H1 (cell line): ENCODE data around the gene CRB2. TPM values are rescaled to one million over a fixed set of nuclear protein-coding genes. Genes with fewer than 3 reads are reported as not detected.

Experiments
- CTCF ChIA-PET: fragments of 300-600 bp; sonication (Branson Sonifier 250); formaldehyde crosslinking; loops from one replicate; lab custom pipeline; 2021; ENCODE audit not compliant: partially characterized antibody; lab: Charles Lee
- POLR2A ChIA-PET: fragments of 300-600 bp; sonication (Branson Sonifier 250); formaldehyde crosslinking; loops from one replicate; lab custom pipeline; 2021; ENCODE audit warnings: inconsistent platforms; ENCODE audit not compliant: partially characterized antibody; lab: Charles Lee
- DNase-seq, 2 experiments: peaks; one replicate each; pipeline versions ENCODE4 v3.0.0 to v3.0.0-alpha.2; 2010 to 2022; ENCODE audit warnings: low spot score in 2 of 2, low read depth in 1 of 2, mixed read lengths in 1 of 2
- FAIRE-seq: peaks from 2 replicates; lab custom pipeline; 2011; peaks lifted over from hg19 to GRCh38; lab: Jason Lieb, UNC
- H2AFZ ChIP-seq: 2 replicates; pipeline ENCODE4 v1.8.1; 2012; ENCODE audit warnings: low read length, inconsistent platforms
- H2AK5ac ChIP-seq: 2 replicates; pipeline ENCODE4 v1.6.1; 2013; ENCODE audit warnings: low read depth, low read length
- H2BK120ac ChIP-seq: replicated peaks from 2 replicates; pipeline ENCODE3; 2013; ENCODE audit warnings: low read depth, low read length, inconsistent platforms
- H2BK12ac ChIP-seq: 2 replicates; pipeline ENCODE4 v1.6.1; 2013; ENCODE audit warnings: low read depth, low read length
- H2BK15ac ChIP-seq: 2 replicates; pipeline ENCODE4 v1.6.1; 2013; ENCODE audit warnings: low read length
- H2BK20ac ChIP-seq: 2 replicates; pipeline ENCODE4 v1.6.1; 2013; ENCODE audit warnings: low read length
- H2BK5ac ChIP-seq: 2 replicates; pipeline ENCODE4 v1.6.1; 2013; ENCODE audit warnings: low read depth, low read length
- H3K14ac ChIP-seq: 2 replicates; pipeline ENCODE4 v1.6.1; 2013; ENCODE audit warnings: inconsistent platforms; ENCODE audit not compliant: insufficient read length
- H3K18ac ChIP-seq: 2 replicates; pipeline ENCODE4 v1.6.1; 2013; ENCODE audit warnings: low read length; ENCODE audit errors: extremely low read depth
- H3K23ac ChIP-seq: 2 replicates; pipeline ENCODE4 v1.6.1; 2013; ENCODE audit warnings: inconsistent platforms; ENCODE audit not compliant: insufficient read length
- H3K23me2 ChIP-seq: 2 replicates; pipeline ENCODE4 v1.6.1; 2013; ENCODE audit warnings: low read depth, low read length
- H3K27ac ChIP-seq: 2 replicates; pipeline ENCODE4 v1.6.1; 2011; ENCODE audit warnings: low read depth, low read length, inconsistent platforms
- H3K27me3 ChIP-seq, 4 experiments: replicated peaks in 1 of 4; 1 replicate in 1 of 4; 2 replicates in 3 of 4; pipeline versions ENCODE4 v1.6.1 to v1.8.1; 2011 to 2013; ENCODE audit warnings: low read length in 3 of 4, mild to moderate bottlenecking in 3 of 4, inconsistent platforms in 2 of 4, mixed read lengths in 2 of 4, moderate library complexity in 1 of 4; ENCODE audit not compliant: control insufficient read depth in 3 of 4, insufficient read depth in 3 of 4; ENCODE audit errors: extremely low read depth in 1 of 4
- H3K36me3 ChIP-seq, 4 experiments: 2 replicates each; pipeline versions ENCODE4 v1.6.1 to v1.8.1; 2011 to 2013; ENCODE audit warnings: mild to moderate bottlenecking in 4 of 4, low read length in 3 of 4, moderate library complexity in 2 of 4, control low read depth in 1 of 4, inconsistent platforms in 1 of 4; ENCODE audit not compliant: insufficient read depth in 4 of 4, control insufficient read depth in 2 of 4
- H3K4ac ChIP-seq: replicated peaks from 2 replicates; pipeline ENCODE3; 2013; ENCODE audit warnings: low read length, low read depth, mixed read lengths, inconsistent platforms; ENCODE audit not compliant: insufficient read length
- H3K4me1 ChIP-seq, 4 experiments: replicated peaks in 1 of 4; 1 replicate in 1 of 4; 2 replicates in 3 of 4; pipeline versions ENCODE4 v1.6.1 to v1.8.1; 2011 to 2013; ENCODE audit warnings: low read length in 3 of 4, inconsistent platforms in 2 of 4, mixed read lengths in 1 of 4; ENCODE audit not compliant: insufficient read depth in 4 of 4, control insufficient read depth in 3 of 4
- H3K4me2 ChIP-seq, 2 experiments: 2 replicates each; pipeline versions ENCODE4 v1.6.1 to v1.8.1; 2011 to 2013; ENCODE audit warnings: low read depth in 2 of 2, low read length in 2 of 2, control low read depth in 1 of 2, inconsistent platforms in 1 of 2, mild to moderate bottlenecking in 1 of 2; ENCODE audit not compliant: insufficient read depth in 1 of 2
- H3K4me3 ChIP-seq, 4 experiments: fragments of 200-600, 300-600 bp in 1 of 4; sonication (generic), shearing (Covaris generic), sonication (Bioruptor Twin) in 1 of 4; 2 replicates each; pipeline versions ENCODE4 v1.5.1 to v1.8.1; 2011 to 2016; ENCODE audit warnings: low read length in 4 of 4, low read depth in 3 of 4, control low read depth in 2 of 4, inconsistent platforms in 2 of 4, mild to moderate bottlenecking in 2 of 4, mixed read lengths in 1 of 4, moderate library complexity in 1 of 4; ENCODE audit not compliant: insufficient read depth in 2 of 4; ENCODE audit errors: extremely low read depth in 1 of 4
- H3K56ac ChIP-seq: replicated peaks from 2 replicates; pipeline ENCODE3; 2013; ENCODE audit warnings: low read depth, mild to moderate bottlenecking, mixed read lengths, low read length, inconsistent platforms; ENCODE audit not compliant: insufficient read length
- H3K79me1 ChIP-seq: 2 replicates; pipeline ENCODE4 v1.6.1; 2013; ENCODE audit warnings: low read depth, low read length, control low read depth
- H3K79me2 ChIP-seq, 2 experiments: 2 replicates each; pipeline versions ENCODE4 v1.6.1 to v1.8.1; 2012 to 2013; ENCODE audit warnings: low read length in 2 of 2, mild to moderate bottlenecking in 2 of 2, inconsistent platforms in 1 of 2; ENCODE audit not compliant: insufficient read depth in 2 of 2, control insufficient read depth in 1 of 2
- H3K9ac ChIP-seq, 4 experiments: replicated peaks in 1 of 4; 1 replicate in 1 of 4; 2 replicates in 3 of 4; pipeline versions ENCODE4 v1.6.1 to v1.8.1; 2011 to 2013; ENCODE audit warnings: low read depth in 3 of 4, low read length in 3 of 4, control low read depth in 2 of 4, mild to moderate bottlenecking in 2 of 4, moderate library complexity in 2 of 4, inconsistent platforms in 1 of 4; ENCODE audit errors: extremely low read depth in 1 of 4
- H3K9me3 ChIP-seq, 2 experiments: 2 replicates each; pipeline versions ENCODE4 v1.6.1 to v1.8.1; 2012 to 2013; ENCODE audit warnings: mild to moderate bottlenecking in 2 of 2, moderate library complexity in 2 of 2, control low read depth in 1 of 2, inconsistent platforms in 1 of 2, low read depth in 1 of 2, low read length in 1 of 2, mixed read lengths in 1 of 2; ENCODE audit not compliant: insufficient read depth in 2 of 2
- H4K20me1 ChIP-seq, 2 experiments: replicated peaks in 1 of 2; 2 replicates each; pipeline versions ENCODE3 to v1.8.1; 2011 to 2013; ENCODE audit warnings: inconsistent platforms in 2 of 2, low read length in 2 of 2, mild to moderate bottlenecking in 1 of 2; ENCODE audit not compliant: insufficient read depth in 2 of 2, control insufficient read depth in 1 of 2
- H4K5ac ChIP-seq: 2 replicates; pipeline ENCODE4 v1.6.1; 2013; ENCODE audit warnings: low read length, low read depth, mixed read lengths, inconsistent platforms; ENCODE audit not compliant: insufficient read length
- H4K8ac ChIP-seq: 2 replicates; pipeline ENCODE4 v1.8.0; 2013; ENCODE audit warnings: mild to moderate bottlenecking, moderate library complexity, low read length, inconsistent platforms; ENCODE audit not compliant: insufficient read depth; ENCODE audit errors: extremely low read depth
- H4K91ac ChIP-seq: replicated peaks from 2 replicates; pipeline ENCODE3; 2013; ENCODE audit warnings: low read length, mixed read lengths, inconsistent platforms; ENCODE audit not compliant: insufficient read length
- BRCA1 ChIP-seq: IDR thresholded peaks from 2 replicates; pipeline ENCODE4 v1.6.1; 2012; ENCODE audit warnings: low read depth, low read length, improper control_type of control experiment
- CBX8 ChIP-seq: fragments of 300-800, 300-1000 bp; sonication (generic); IDR thresholded peaks from 2 replicates; pipeline ENCODE4 v1.7.1; 2016; ENCODE audit warnings: low read depth, low read length, borderline replicate concordance
- CTBP2 ChIP-seq: IDR thresholded peaks from 2 replicates; pipeline ENCODE4 v1.7.0; 2011; ENCODE audit warnings: borderline replicate concordance, mild to moderate bottlenecking, moderate library complexity, mixed read lengths, low read length; ENCODE audit not compliant: insufficient read depth, insufficient read length
- EZH2 ChIP-seq: fragments of 200-600 bp; sonication (generic); IDR thresholded peaks from 2 replicates; pipeline ENCODE4 v1.7.1; 2012; ENCODE audit warnings: low read depth, mild to moderate bottlenecking, moderate library complexity, low read length, inconsistent platforms; ENCODE audit not compliant: severe bottlenecking
- JUN ChIP-seq: IDR thresholded peaks from 2 replicates; pipeline ENCODE4 v1.6.1; 2011; ENCODE audit warnings: low read depth, mild to moderate bottlenecking, improper control_type of control experiment, low read length
- MAFK ChIP-seq: IDR thresholded peaks from 2 replicates; pipeline ENCODE4 v1.6.1; 2012; ENCODE audit warnings: low read depth, mild to moderate bottlenecking, improper control_type of control experiment, low read length
- RBBP5 ChIP-seq: IDR thresholded peaks from 2 replicates; pipeline ENCODE4 v1.7.1; 2012; ENCODE audit warnings: low read depth, mild to moderate bottlenecking, inconsistent platforms, low read length, moderate library complexity, borderline replicate concordance
- USF2 ChIP-seq: IDR thresholded peaks from 2 replicates; pipeline ENCODE4 v1.6.1; 2011; ENCODE audit warnings: low read length, improper control_type of control experiment
- WGBS, 2 experiments: shearing (Covaris generic) in 1 of 2; methylation state at CpG; one replicate each; pipeline versions ENCODE4 v1.1.6 to v1.1.7; 2013 to 2015; ENCODE audit warnings: low lambda C conversion rate in 2 of 2, mixed read lengths in 2 of 2, inconsistent platforms in 1 of 2, low coverage in 1 of 2, missing lambda C conversion rate in 1 of 2; ENCODE audit not compliant: insufficient replicate concordance in 2 of 2, insufficient coverage in 1 of 2, insufficient read length in 1 of 2; ENCODE audit errors: extremely low coverage in 1 of 2, missing lambda C conversion rate in 1 of 2; 5-methylcytosine and 5-hydroxymethylcytosine counted together
- polyA plus RNA-seq, 7 experiments: library from polyadenylated mRNA; depleted of rRNA in 3 of 7; stranded (reverse) in 5 of 7; unstranded in 2 of 7; fragments of >200 nt in 5 of 7; fragments of 200-250 nt in 2 of 7; gene quantifications; 1 replicate in 5 of 7; 2 replicates in 1 of 7; 4 replicates in 1 of 7; pipeline versions ENCODE4 v1.2.1 to v1.2.3, GENCODE V29; 2011 to 2013; ENCODE audit warnings: missing spikeins in 2 of 7, mixed read lengths in 2 of 7
- total RNA-seq: library from RNA; stranded (reverse); fragmentation: NEBNext Ultra II Directional; extraction: Animal tissue kit (Norgen Biotek cat#: 25700); gene quantifications from 2 replicates; pipeline ENCODE4 v1.2.1, GENCODE V29; 2021

The CRB2 gene
- total and polyA plus RNA-seq, 2 of the 8 experiments (the other 6 are each of a cell fraction or from before 2014, with no cell fraction given), result 4.0 to 8.4 TPM

GRCh38 chr9:123414936-123415930 is 59.2 kb downstream of the CRB2 start:
- Histone ChIP-seq H3K4me1 (peaks cover 0 to 7% (median 2%) of the 10 kb centered on the region in 4 experiments; a peak in 4 of 7 replicates), H3K23ac (no peak overlapping the region), H2AFZ (no peak overlapping the region), H3K79me2 (no peaks in the 10 kb centered on the region), H3K27ac (no peak overlapping the region), H3K18ac (no peak overlapping the region), H3K23me2 (no peaks in the 10 kb centered on the region), H3K56ac (no peak overlapping the region), H3K14ac (no peak overlapping the region), H2BK12ac (no peak overlapping the region), H3K79me1 (no peaks in the 10 kb centered on the region), H3K9ac (no peak overlapping the region), H2BK5ac (no peak overlapping the region), H2BK120ac (no peak overlapping the region), H3K4me2 (no peak overlapping the region), H3K4ac (no peak overlapping the region), H3K27me3 (no peaks in the 10 kb centered on the region), H2BK20ac (no peak overlapping the region; the same call in 1 of the 2 replicates), H4K20me1 (no peaks in the 10 kb centered on the region), H2AK5ac (0 out of 2 replicates have a peak overlapping the region, but pooled peaks have one; percentile 20), H4K91ac (no peak overlapping the region), H4K5ac (no peak overlapping the region), H4K8ac (no peak overlapping the region), H3K4me3 (no peak overlapping the region), H2BK15ac (no peak overlapping the region), H3K36me3 (no peaks in the 10 kb centered on the region), H3K9me3 (no peaks in the 10 kb centered on the region)
- FAIRE-seq (no peak), DNase-seq (no peak)
- ChIA-PET CTCF (interaction anchor here (0.9 to 2.8 kb wide), 10 partner anchors 8 to 128 kb away, joined by 3 to 13 read pairs (median 4); no protein-coding TSS in a partner anchor), POLR2A (interaction anchor here (1.0 kb wide), 1 partner anchor 20 kb away, joined by 3 read pairs; no protein-coding TSS in a partner anchor)
- 84% methylated on average over 23 of the region's 23 CpGs; no CpG with 5 or more reads in 1 of the 2 experiments for WGBS, 2 experiments
- TF ChIP-seq BRCA1, result no peak
- no peak for TF ChIP-seq CTBP2
- TF ChIP-seq RBBP5, result no peak
- TF ChIP-seq USF2, result no peak
- TF ChIP-seq MAFK, result no peak
- no peak for TF ChIP-seq EZH2
- no peak for TF ChIP-seq JUN
- no peak for TF ChIP-seq CBX8
